ENCODE measurements around the gene DAAM2. TPM values are rescaled to one million over a fixed set of nuclear protein-coding genes. Genes with fewer than 3 reads are reported as not detected.

The DAAM2 gene
- total RNA-seq, 1 donor from 2014 or later: 0.59 TPM

GRCh38 chr6:39820553-39820952 lies 28.4 kb downstream of the DAAM2 start:
- Mint-ChIP-seq H3K27me3 (ENCODE audit: unreplicated experiment) (peaks cover 1% of the 10 kb centered on the region), H3K36me3 (ENCODE audit: unreplicated experiment) (no peaks in the 10 kb centered on the region), H3K9me3 (ENCODE audit: unreplicated experiment) (peaks cover 2% of the 10 kb centered on the region), H3K4me1 (ENCODE audit: low read depth, unreplicated experiment) (peaks cover 10% of the 10 kb centered on the region), H3K4me3 (ENCODE audit: unreplicated experiment) (no peak overlapping the region), H3K27ac (ENCODE audit: unreplicated experiment) (no peak overlapping the region)
- TF ChIP-seq CTCF (IDR thresholded peaks at IDR 0.05; ENCODE audit: partially characterized antibody, unreplicated experiment): no peak
- no peak for DNase-seq

- Mint-ChIP-seq H3K9me3 (ENCODE audit: unreplicated experiment) (peaks cover 2% of the 10 kb centered on the region), H3K27me3 (ENCODE audit: unreplicated experiment) (peaks cover 2% of the 10 kb centered on the region), H3K4me1 (ENCODE audit: low read depth, unreplicated experiment) (peaks cover 10% of the 10 kb centered on the region), H3K4me3 (ENCODE audit: unreplicated experiment) (no peak overlapping the region), H3K27ac (ENCODE audit: unreplicated experiment) (no peak overlapping the region), H3K36me3 (ENCODE audit: unreplicated experiment) (no peaks in the 10 kb centered on the region)
- no peak for DNase-seq
- TF ChIP-seq CTCF (IDR thresholded peaks at IDR 0.05; ENCODE audit: partially characterized antibody, unreplicated experiment): no peak
Observed at GRCh38 chr6:39821046-39821740, 29.0 kb downstream of the DAAM2 start.

GRCh38 chr6:39821742-39822532 lies 29.8 kb downstream of the DAAM2 start:
- Mint-ChIP-seq H3K9me3 (ENCODE audit: unreplicated experiment) (peaks cover 3% of the 10 kb centered on the region), H3K27ac (ENCODE audit: unreplicated experiment) (no peak overlapping the region), H3K4me1 (ENCODE audit: low read depth, unreplicated experiment) (peaks cover 10% of the 10 kb centered on the region), H3K4me3 (ENCODE audit: unreplicated experiment) (no peak overlapping the region), H3K27me3 (ENCODE audit: unreplicated experiment) (peaks cover 2% of the 10 kb centered on the region), H3K36me3 (ENCODE audit: unreplicated experiment) (no peaks in the 10 kb centered on the region)
- no peak for TF ChIP-seq CTCF (IDR thresholded peaks at IDR 0.05; ENCODE audit: partially characterized antibody, unreplicated experiment)
- no peak for DNase-seq

DNA sequence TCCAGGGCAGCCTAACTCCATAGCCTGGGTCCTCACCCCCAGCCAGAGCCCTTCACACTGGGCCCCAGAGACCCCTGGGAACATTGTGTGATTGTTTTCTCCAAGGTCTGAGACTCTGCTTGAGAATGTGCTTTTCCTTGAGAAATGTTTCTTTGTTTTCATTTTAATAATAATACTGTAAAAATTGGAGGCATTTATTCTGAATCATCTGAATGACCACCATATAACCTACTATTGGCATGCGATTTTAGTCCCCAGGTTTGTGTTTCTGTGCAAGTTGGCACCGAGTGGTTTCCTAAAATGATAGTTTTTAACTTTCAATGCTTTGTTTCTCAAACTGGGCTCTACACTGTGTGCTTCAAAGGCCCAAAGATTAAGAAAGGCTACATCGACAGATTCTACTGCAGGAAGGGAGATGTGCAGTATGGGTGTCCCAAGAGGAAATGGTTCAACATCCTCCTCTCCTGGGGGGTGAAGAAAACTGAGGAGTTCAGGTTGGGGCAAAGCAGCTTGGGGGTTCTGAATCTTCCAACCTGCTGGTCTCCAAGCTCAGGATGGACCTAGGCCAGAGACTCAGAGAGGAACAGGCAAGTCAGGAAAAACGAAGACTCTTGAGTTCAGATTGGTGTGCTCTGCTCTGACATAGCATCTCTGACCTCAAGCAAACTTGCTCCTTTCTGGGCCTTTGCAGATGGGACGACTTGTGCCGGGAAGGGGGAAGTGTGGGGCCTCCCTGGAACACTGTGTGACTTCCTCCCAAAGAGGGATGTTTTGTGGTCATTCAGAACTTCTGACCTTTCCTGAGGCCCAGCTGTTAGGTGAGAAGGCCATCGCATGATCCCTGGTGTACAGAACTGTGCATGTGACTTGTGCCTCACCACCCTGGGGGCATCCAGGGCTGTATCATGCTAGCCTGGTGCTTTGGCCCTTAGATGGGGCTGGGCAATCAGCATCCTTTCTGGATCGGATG lies 31.0 kb downstream of the DAAM2 start:
- no peaks in the 10 kb centered on the region for H3K36me3 Mint-ChIP-seq (ENCODE audit: unreplicated experiment)
- peaks cover 10% of the 10 kb centered on the region for H3K4me1 Mint-ChIP-seq (ENCODE audit: low read depth, unreplicated experiment)
- no peak for DNase-seq
- no peak for TF ChIP-seq CTCF (IDR thresholded peaks at IDR 0.05; ENCODE audit: partially characterized antibody, unreplicated experiment)
- H3K27me3 Mint-ChIP-seq (ENCODE audit: unreplicated experiment): peaks cover 2% of the 10 kb centered on the region
- H3K4me3 Mint-ChIP-seq (ENCODE audit: unreplicated experiment): no peak overlapping the region
- peaks cover 3% of the 10 kb centered on the region for H3K9me3 Mint-ChIP-seq (ENCODE audit: unreplicated experiment)
- no peak overlapping the region for H3K27ac Mint-ChIP-seq (ENCODE audit: unreplicated experiment)

Measured in glutamatergic neuron (in vitro differentiated cells).